HepG2 (cell line): ENCODE results near the gene TMEM11. TPM values are rescaled to one million over a fixed set of nuclear protein-coding genes. Genes with fewer than 3 reads are reported as not detected.

ENCODE experiments used
- ATAC-seq: fragments of 200-7000 bp; cut with Tn5 transposase; 3 replicates; pipeline ENCODE4 v1.9.1; 2020; ENCODE audit warnings: mild to moderate bottlenecking, moderate library complexity
- BruUV-seq: library from RNA; stranded (reverse); fragments of 400-500 nt; replicated peaks from 2 replicates; lab custom pipeline; 2021; lab: Mats Ljungman, UMichigan
- CTCF ChIA-PET: fragments of 300-600 bp; formaldehyde crosslinking; extraction: SDS; loops from one replicate; lab custom pipeline; 2021; ENCODE audit warnings: low total read pairs, inconsistent platforms, low intra/inter-chr PET ratio; lab: Yijun Ruan, JAX
- POLR2A ChIA-PET: fragments of 350-600 bp; sonication (Branson Sonifier 250); formaldehyde crosslinking; loops from one replicate; lab custom pipeline; 2020; ENCODE audit warnings: antibody characterized with exemption, inconsistent platforms; lab: Yijun Ruan, JAX
- DNase-seq: peaks from one replicate; pipeline ENCODE4 v3.0.0-alpha.2; 2015; ENCODE audit warnings: low spot score
- FAIRE-seq: peaks from 3 replicates; lab custom pipeline; 2011; peaks lifted over from hg19 to GRCh38; lab: Jason Lieb, UNC
- H2AFZ ChIP-seq: one replicate; pipeline ENCODE4 v1.6.1; 2011; ENCODE audit warnings: low read length, inconsistent platforms
- H3K27ac ChIP-seq: fragments of 300-600 bp; 3 replicates; pipeline ENCODE4 v1.8.0; 2011; ENCODE audit warnings: mixed run types, mild to moderate bottlenecking, mixed read lengths, low read length, inconsistent platforms; ENCODE audit not compliant: insufficient read depth; ENCODE audit errors: extremely low read length
- H3K27me3 ChIP-seq, 2 experiments: fragments of 200-600 bp in 1 of 2; 2 replicates in 1 of 2; 3 replicates in 1 of 2; pipeline versions ENCODE4 v1.6.0 to v1.8.0; 2011; ENCODE audit warnings: low read length in 2 of 2, mild to moderate bottlenecking in 2 of 2, moderate library complexity in 2 of 2, inconsistent platforms in 1 of 2; ENCODE audit not compliant: insufficient read depth in 2 of 2, control insufficient read depth in 1 of 2
- H3K36me3 ChIP-seq, 2 experiments: fragments of 200-600 bp in 1 of 2; replicated peaks in 1 of 2; 2 replicates in 1 of 2; 3 replicates in 1 of 2; pipeline versions ENCODE4 v1.5.1 to v1.8.0; 2011; ENCODE audit warnings: low read length in 2 of 2, inconsistent platforms in 1 of 2; ENCODE audit not compliant: insufficient read depth in 2 of 2, control insufficient read depth in 1 of 2
- H3K4me1 ChIP-seq: 2 replicates; pipeline ENCODE4 v1.5.1; 2012; ENCODE audit warnings: low read length, inconsistent platforms; ENCODE audit not compliant: insufficient read depth
- H3K4me2 ChIP-seq: 2 replicates; pipeline ENCODE4 v1.6.0; 2011; ENCODE audit warnings: low read depth, low read length, inconsistent platforms
- H3K4me3 ChIP-seq, 3 experiments: fragments of 200-600 bp in 1 of 3; sonication (generic), shearing (Covaris generic) in 1 of 3; replicated peaks in 1 of 3; 2 replicates each; pipeline ENCODE4 v1.5.1; 2011 to 2016; ENCODE audit warnings: low read length in 3 of 3, inconsistent platforms in 2 of 3, low read depth in 2 of 3, mild to moderate bottlenecking in 2 of 3, control low read depth in 1 of 3, mixed read lengths in 1 of 3; ENCODE audit not compliant: insufficient read depth in 1 of 3
- H3K79me2 ChIP-seq: one replicate; pipeline ENCODE4 v1.6.1; 2011; ENCODE audit warnings: low read length, inconsistent platforms; ENCODE audit not compliant: insufficient read depth
- H3K9ac ChIP-seq: 2 replicates; pipeline ENCODE4 v1.6.0; 2011; ENCODE audit warnings: mild to moderate bottlenecking, low read depth, low read length, inconsistent platforms; ENCODE audit not compliant: insufficient read depth
- H3K9me3 ChIP-seq: 2 replicates; pipeline ENCODE4 v1.5.1; 2012; ENCODE audit warnings: mild to moderate bottlenecking, low read length
- H4K20me1 ChIP-seq: 2 replicates; pipeline ENCODE4 v1.6.0; 2011; ENCODE audit warnings: inconsistent platforms, mild to moderate bottlenecking, low read length, moderate library complexity; ENCODE audit not compliant: insufficient read depth
- MAF1 ChIP-seq: sonication (generic); formaldehyde crosslinking; IDR thresholded peaks from 2 replicates; pipeline ENCODE4 v1.5.0; 2020; ENCODE audit warnings: missing genetic modification reagents, borderline replicate concordance
- MYPOP ChIP-seq: sonication (generic); formaldehyde crosslinking; IDR thresholded peaks from 2 replicates; pipeline ENCODE4 v1.8.1; 2023; ENCODE audit warnings: mild to moderate bottlenecking, moderate library complexity, missing genetic modification reagents
- RFX3 ChIP-seq: IDR thresholded peaks from 2 replicates; pipeline ENCODE4 v1.6.1; 2016; ENCODE audit warnings: missing biosample characterization, missing genetic modification reagents
- U2AF2 ChIP-seq: fragments of 200-400 bp; formaldehyde crosslinking; IDR thresholded peaks from 2 replicates; pipeline ENCODE4 v1.6.1; 2017; ENCODE audit warnings: low read depth, mild to moderate bottlenecking, low read length
- ZMYM3 ChIP-seq: sonication (generic); formaldehyde crosslinking; IDR thresholded peaks from 2 replicates; pipeline ENCODE4 v1.5.1; 2020; ENCODE audit warnings: mild to moderate bottlenecking, missing genetic modification reagents
- ZNF672 ChIP-seq: sonication (generic); formaldehyde crosslinking; IDR thresholded peaks from 2 replicates; pipeline ENCODE4 v1.8.1; 2022; ENCODE audit warnings: missing genetic modification reagents
- ZNF792 ChIP-seq: IDR thresholded peaks from 2 replicates; pipeline ENCODE4 v1.6.1; 2016
- whole genome bisulfite sequencing: methylation state at CpG from one replicate; pipeline ENCODE4 v1.1.6; 2017; ENCODE audit warnings: low lambda C conversion rate; 5-methylcytosine and 5-hydroxymethylcytosine counted together
- in situ Hi-C: cut with HindIII; loops from 2 replicates; pipeline ENCODE4 v1.10.0; 2017; ENCODE audit warnings: low pct_unique_long_range_greater_than_20kb; ENCODE audit not compliant: extremely low pct_ligation_motif_present
- intact Hi-C: fragments of 100-400 bp; cut with micrococcal nuclease; formaldehyde crosslinking; loops from one replicate; pipeline ENCODE4 v1.10.0; 2022; ENCODE audit not compliant: unreplicated experiment
- polyA plus RNA-seq, 8 experiments: library from polyadenylated mRNA; depleted of rRNA in 3 of 8; stranded (reverse) in 7 of 8; unstranded in 1 of 8; fragments of >200 nt; fragmentation: Illumina TruSeq in 4 of 8; extraction: Trizol in 4 of 8; gene quantifications; 2 replicates each; pipeline versions ENCODE4 v1.2.1 to v1.2.3, GENCODE V29; 2011 to 2016; ENCODE audit warnings: low read depth in 4 of 8, missing spikeins in 1 of 8, mixed read lengths in 1 of 8; ENCODE audit not compliant: insufficient read depth in 1 of 8
- total RNA-seq, 5 experiments: library from RNA; depleted of rRNA; stranded (reverse); fragments of >200 nt; fragmentation: Illumina TruSeq; extraction: Trizol; gene quantifications; 2 replicates each; pipeline ENCODE4 v1.2.3, GENCODE V29; 2016; ENCODE audit warnings: low read depth in 1 of 5

The TMEM11 gene
- total and polyA plus RNA-seq, 2 of the 13 experiments (the other 11 are each of a cell fraction or from before 2014, with no cell fraction given): 18.7 to 35.0 TPM

- Histone ChIP-seq H2AFZ (no peak overlapping the region), H4K20me1 (peaks cover 6% of the 10 kb centered on the region; the same call in 1 of the 2 replicates), H3K27ac (no peak overlapping the region), H3K4me3 (no peak overlapping the region), H3K9ac (no peak overlapping the region), H3K27me3 (peaks cover 3 to 27% of the 10 kb centered on the region in 2 experiments; a peak in 4 of 5 replicates), H3K36me3 (no peaks in the 10 kb centered on the region), H3K4me1 (peaks cover 22% of the 10 kb centered on the region), H3K9me3 (no peaks in the 10 kb centered on the region), H3K79me2 (no peaks in the 10 kb centered on the region), H3K4me2 (no peak overlapping the region)
- no peak for ATAC-seq
- WGBS: 39% methylated on average over 4 of the region's 4 CpGs
- ChIA-PET POLR2A (no interaction called here), CTCF (no interaction called here)
- no peak for TF ChIP-seq ZNF792 (CRISPR knock-in tag)
- no peak for TF ChIP-seq MYPOP (CRISPR knock-in tag)
- no peak for TF ChIP-seq U2AF2
- TF ChIP-seq RFX3 (CRISPR knock-in tag): no peak
- TF ChIP-seq ZMYM3: 0 out of 2 replicates have a peak, but pooled peaks have one; percentile 51
- intact Hi-C loops: no loop called here
- FAIRE-seq: no peak
- BruUV-seq: no TSS peak
- in situ Hi-C loops: no loop called here
- no peak for DNase-seq
Measured at GRCh38 chr17:21246698-21247097, 32.7 kb upstream of the TMEM11 start.

- H3K36me3 ChIP-seq: no peaks in the 10 kb centered on the region
- peaks cover 3 to 20% of the 10 kb centered on the region in 2 experiments; a peak in 4 of 5 replicates for H3K27me3 ChIP-seq
- WGBS: 59% methylated on average over 9 of the region's 9 CpGs
- in situ Hi-C loops: no loop called here
- no peak overlapping the region for H3K4me2 ChIP-seq
- BruUV-seq: no TSS peak
- peaks cover 22% of the 10 kb centered on the region for H3K4me1 ChIP-seq
- no peak overlapping the region for H2AFZ ChIP-seq
- no peak overlapping the region for H3K27ac ChIP-seq
- no peak overlapping the region for H3K9ac ChIP-seq
- POLR2A ChIA-PET: no interaction called here
- DNase-seq: no peak
- H4K20me1 ChIP-seq: peaks cover 6% of the 10 kb centered on the region; the same call in 1 of the 2 replicates
- H3K79me2 ChIP-seq: no peaks in the 10 kb centered on the region
- no peak for FAIRE-seq
- TF ChIP-seq MAF1 (CRISPR knock-in tag) (no peak), ZNF672 (CRISPR knock-in tag) (no peak)
- TF ChIP-seq, all 625 proteins: peak for 0
- CTCF ChIA-PET: no interaction called here
- Histone ChIP-seq H3K9me3 (no peaks in the 10 kb centered on the region), H3K4me3 (no peak overlapping the region)
- intact Hi-C loops: no loop called here
- ATAC-seq: no peak
Measured at GRCh38 chr17:21245639-21246084, 31.7 kb upstream of the TMEM11 start.
